ENCODE measurements around the gene ERF.

Gene ERF

DNA sequence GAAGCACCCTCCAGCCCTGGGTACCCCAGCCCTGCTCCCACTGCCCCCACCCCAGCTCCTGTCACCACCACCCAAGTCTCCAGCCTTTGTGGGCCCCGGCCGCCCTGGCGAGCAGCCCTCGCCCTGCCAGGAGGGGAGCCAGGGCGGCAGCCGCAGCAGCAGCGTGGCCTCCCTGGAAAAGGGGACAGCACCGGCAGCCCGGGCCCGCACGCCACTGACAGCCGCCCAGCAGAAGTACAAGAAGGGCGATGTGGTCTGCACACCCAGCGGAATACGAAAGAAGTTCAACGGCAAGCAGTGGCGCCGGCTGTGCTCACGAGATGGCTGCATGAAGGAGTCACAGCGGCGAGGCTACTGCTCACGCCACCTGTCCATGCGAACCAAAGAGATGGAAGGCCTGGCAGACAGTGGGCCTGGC, 18.1 kb upstream of the ERF start:
- TF ChIP-seq, protein P1, sequence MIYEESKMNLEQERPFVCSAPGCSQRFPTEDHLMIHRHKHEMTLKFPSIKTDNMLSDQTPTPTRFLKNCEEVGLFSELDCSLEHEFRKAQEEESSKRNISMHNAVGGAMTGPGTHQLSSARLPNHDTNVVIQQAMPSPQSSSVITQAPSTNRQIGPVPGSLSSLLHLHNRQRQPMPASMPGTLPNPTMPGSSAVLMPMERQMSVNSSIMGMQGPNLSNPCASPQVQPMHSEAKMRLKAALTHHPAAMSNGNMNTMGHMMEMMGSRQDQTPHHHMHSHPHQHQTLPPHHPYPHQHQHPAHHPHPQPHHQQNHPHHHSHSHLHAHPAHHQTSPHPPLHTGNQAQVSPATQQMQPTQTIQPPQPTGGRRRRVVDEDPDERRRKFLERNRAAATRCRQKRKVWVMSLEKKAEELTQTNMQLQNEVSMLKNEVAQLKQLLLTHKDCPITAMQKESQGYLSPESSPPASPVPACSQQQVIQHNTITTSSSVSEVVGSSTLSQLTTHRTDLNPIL (CRISPR knock-in tag; IDR thresholded peaks at IDR 0.05; ENCODE audit: low read depth) = no peak
- no peak for TF ChIP-seq ZC3H10 (CRISPR knock-in tag; IDR thresholded peaks at IDR 0.05)
- TF ChIP-seq SNAI2 (CRISPR knock-in tag; IDR thresholded peaks at IDR 0.05) = no peak
- TF ChIP-seq, protein P2, sequence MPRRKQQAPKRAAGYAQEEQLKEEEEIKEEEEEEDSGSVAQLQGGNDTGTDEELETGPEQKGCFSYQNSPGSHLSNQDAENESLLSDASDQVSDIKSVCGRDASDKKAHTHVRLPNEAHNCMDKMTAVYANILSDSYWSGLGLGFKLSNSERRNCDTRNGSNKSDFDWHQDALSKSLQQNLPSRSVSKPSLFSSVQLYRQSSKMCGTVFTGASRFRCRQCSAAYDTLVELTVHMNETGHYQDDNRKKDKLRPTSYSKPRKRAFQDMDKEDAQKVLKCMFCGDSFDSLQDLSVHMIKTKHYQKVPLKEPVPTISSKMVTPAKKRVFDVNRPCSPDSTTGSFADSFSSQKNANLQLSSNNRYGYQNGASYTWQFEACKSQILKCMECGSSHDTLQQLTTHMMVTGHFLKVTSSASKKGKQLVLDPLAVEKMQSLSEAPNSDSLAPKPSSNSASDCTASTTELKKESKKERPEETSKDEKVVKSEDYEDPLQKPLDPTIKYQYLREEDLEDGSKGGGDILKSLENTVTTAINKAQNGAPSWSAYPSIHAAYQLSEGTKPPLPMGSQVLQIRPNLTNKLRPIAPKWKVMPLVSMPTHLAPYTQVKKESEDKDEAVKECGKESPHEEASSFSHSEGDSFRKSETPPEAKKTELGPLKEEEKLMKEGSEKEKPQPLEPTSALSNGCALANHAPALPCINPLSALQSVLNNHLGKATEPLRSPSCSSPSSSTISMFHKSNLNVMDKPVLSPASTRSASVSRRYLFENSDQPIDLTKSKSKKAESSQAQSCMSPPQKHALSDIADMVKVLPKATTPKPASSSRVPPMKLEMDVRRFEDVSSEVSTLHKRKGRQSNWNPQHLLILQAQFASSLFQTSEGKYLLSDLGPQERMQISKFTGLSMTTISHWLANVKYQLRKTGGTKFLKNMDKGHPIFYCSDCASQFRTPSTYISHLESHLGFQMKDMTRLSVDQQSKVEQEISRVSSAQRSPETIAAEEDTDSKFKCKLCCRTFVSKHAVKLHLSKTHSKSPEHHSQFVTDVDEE (CRISPR knock-in tag; IDR thresholded peaks at IDR 0.05) = no peak
- TF ChIP-seq, protein P3, sequence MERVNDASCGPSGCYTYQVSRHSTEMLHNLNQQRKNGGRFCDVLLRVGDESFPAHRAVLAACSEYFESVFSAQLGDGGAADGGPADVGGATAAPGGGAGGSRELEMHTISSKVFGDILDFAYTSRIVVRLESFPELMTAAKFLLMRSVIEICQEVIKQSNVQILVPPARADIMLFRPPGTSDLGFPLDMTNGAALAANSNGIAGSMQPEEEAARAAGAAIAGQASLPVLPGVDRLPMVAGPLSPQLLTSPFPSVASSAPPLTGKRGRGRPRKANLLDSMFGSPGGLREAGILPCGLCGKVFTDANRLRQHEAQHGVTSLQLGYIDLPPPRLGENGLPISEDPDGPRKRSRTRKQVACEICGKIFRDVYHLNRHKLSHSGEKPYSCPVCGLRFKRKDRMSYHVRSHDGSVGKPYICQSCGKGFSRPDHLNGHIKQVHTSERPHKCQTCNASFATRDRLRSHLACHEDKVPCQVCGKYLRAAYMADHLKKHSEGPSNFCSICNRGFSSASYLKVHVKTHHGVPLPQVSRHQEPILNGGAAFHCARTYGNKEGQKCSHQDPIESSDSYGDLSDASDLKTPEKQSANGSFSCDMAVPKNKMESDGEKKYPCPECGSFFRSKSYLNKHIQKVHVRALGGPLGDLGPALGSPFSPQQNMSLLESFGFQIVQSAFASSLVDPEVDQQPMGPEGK (CRISPR knock-in tag; IDR thresholded peaks at IDR 0.05; ENCODE audit: borderline replicate concordance) = no peak
- no peak for TF ChIP-seq ARNTL (CRISPR knock-in tag; IDR thresholded peaks at IDR 0.05; ENCODE audit: borderline replicate concordance, low read depth)
- no peak for TF ChIP-seq ZFP3 (CRISPR knock-in tag; IDR thresholded peaks at IDR 0.05)
- no peak for TF ChIP-seq OSR1 (CRISPR knock-in tag; IDR thresholded peaks at IDR 0.05)
- no peak for TF ChIP-seq ZNF70 (CRISPR knock-in tag; IDR thresholded peaks at IDR 0.05)
- TF ChIP-seq BACH2 (CRISPR knock-in tag; IDR thresholded peaks at IDR 0.05; ENCODE audit: borderline replicate concordance) = no peak
- TF ChIP-seq ZNF8 (CRISPR knock-in tag; IDR thresholded peaks at IDR 0.05) = no peak
- TF ChIP-seq ZNF565 (CRISPR knock-in tag; conservative IDR thresholded peaks at IDR 0.05; ENCODE audit: low read depth) = no peak
- ATAC-seq = no peak

DNA sequence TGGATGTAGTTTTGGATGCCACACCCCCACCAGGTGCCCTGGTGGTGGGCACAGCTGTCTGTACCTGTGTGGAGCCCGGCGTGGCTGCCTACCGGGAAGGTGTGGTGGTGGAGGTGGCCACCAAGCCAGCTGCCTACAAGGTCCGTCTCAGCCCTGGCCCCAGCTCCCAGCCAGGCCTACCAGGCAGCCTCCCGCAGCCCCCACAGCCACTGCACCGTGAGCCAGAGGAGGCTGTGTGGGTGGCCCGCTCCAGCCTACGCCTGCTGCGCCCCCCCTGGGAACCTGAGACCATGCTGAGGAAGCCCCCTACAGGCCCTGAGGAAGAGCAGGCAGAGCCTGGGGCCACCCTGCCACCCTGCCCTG, 17.6 kb upstream of the ERF start:
- ATAC-seq = no peak
- no peak for TF ChIP-seq GLIS3 (CRISPR knock-in tag; IDR thresholded peaks at IDR 0.05)
- TF ChIP-seq PPARA (CRISPR knock-in tag; IDR thresholded peaks at IDR 0.05; ENCODE audit: borderline replicate concordance) = no peak
- no peak for TF ChIP-seq ZFP30 (CRISPR knock-in tag; IDR thresholded peaks at IDR 0.05)
- no peak for TF ChIP-seq ZFP3 (CRISPR knock-in tag; IDR thresholded peaks at IDR 0.05)
- TF ChIP-seq ZNF70 (CRISPR knock-in tag; IDR thresholded peaks at IDR 0.05) = no peak
- TF ChIP-seq, protein P4, sequence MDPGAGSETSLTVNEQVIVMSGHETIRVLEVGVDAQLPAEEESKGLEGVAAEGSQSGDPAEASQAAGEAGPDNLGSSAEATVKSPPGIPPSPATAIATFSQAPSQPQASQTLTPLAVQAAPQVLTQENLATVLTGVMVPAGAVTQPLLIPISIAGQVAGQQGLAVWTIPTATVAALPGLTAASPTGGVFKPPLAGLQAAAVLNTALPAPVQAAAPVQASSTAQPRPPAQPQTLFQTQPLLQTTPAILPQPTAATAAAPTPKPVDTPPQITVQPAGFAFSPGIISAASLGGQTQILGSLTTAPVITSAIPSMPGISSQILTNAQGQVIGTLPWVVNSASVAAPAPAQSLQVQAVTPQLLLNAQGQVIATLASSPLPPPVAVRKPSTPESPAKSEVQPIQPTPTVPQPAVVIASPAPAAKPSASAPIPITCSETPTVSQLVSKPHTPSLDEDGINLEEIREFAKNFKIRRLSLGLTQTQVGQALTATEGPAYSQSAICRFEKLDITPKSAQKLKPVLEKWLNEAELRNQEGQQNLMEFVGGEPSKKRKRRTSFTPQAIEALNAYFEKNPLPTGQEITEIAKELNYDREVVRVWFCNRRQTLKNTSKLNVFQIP (CRISPR knock-in tag; IDR thresholded peaks at IDR 0.05; ENCODE audit: borderline replicate concordance, low read depth) = no peak
- TF ChIP-seq ISL1 (CRISPR knock-in tag; IDR thresholded peaks at IDR 0.05) = no peak
- no peak for TF ChIP-seq ESRRG (CRISPR knock-in tag; IDR thresholded peaks at IDR 0.05)
- TF ChIP-seq BACH2 (CRISPR knock-in tag; IDR thresholded peaks at IDR 0.05; ENCODE audit: borderline replicate concordance) = no peak
- TF ChIP-seq ARNTL (CRISPR knock-in tag; IDR thresholded peaks at IDR 0.05; ENCODE audit: borderline replicate concordance, low read depth) = no peak
- no peak for TF ChIP-seq OSR1 (CRISPR knock-in tag; IDR thresholded peaks at IDR 0.05)
- TF ChIP-seq CSDC2 (CRISPR knock-in tag; IDR thresholded peaks at IDR 0.05) = no peak
- TF ChIP-seq, protein P1 (CRISPR knock-in tag; IDR thresholded peaks at IDR 0.05; ENCODE audit: low read depth) = no peak

DNA sequence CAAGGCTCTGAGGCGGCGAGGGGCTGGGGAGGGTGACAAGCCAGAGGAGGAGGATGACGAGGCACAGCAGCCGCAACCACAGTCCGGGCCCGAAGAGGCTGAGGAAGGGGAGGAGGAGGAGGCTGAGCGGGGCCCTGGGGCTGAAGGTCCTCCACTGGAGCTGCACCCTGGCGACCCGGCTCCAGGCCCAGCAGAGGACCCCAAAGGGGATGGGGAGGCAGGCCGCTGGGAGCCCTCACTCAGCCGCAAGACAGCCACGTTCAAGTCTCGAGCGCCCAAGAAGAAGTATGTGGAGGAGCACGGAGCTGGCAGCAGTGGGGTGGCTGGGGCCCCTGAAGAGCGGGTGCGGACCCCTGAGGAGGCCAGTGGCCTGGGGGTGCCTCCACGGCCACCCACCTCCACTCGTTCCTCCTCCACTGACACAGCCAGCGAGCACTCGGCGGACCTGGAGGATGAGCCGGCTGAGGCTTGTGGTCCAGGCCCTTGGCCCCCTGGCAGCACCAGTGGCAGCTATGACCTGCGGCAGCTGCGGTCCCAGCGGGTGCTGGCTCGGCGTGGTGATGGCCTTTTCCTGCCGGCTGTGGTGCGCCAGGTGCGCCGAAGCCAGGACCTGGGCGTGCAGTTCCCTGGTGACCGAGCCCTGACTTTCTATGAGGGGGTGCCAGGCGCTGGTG, 17.1 kb upstream of the ERF start:
- ATAC-seq = no peak
- TF ChIP-seq ISL1 (CRISPR knock-in tag; IDR thresholded peaks at IDR 0.05) (no peak), ZNF8 (CRISPR knock-in tag; IDR thresholded peaks at IDR 0.05) (no peak), ZFP30 (CRISPR knock-in tag; IDR thresholded peaks at IDR 0.05) (no peak), ZC3H10 (CRISPR knock-in tag; IDR thresholded peaks at IDR 0.05) (no peak), ZFP3 (CRISPR knock-in tag; IDR thresholded peaks at IDR 0.05) (no peak), PPARA (CRISPR knock-in tag; IDR thresholded peaks at IDR 0.05; ENCODE audit: borderline replicate concordance) (no peak)
- TF ChIP-seq, protein P5, sequence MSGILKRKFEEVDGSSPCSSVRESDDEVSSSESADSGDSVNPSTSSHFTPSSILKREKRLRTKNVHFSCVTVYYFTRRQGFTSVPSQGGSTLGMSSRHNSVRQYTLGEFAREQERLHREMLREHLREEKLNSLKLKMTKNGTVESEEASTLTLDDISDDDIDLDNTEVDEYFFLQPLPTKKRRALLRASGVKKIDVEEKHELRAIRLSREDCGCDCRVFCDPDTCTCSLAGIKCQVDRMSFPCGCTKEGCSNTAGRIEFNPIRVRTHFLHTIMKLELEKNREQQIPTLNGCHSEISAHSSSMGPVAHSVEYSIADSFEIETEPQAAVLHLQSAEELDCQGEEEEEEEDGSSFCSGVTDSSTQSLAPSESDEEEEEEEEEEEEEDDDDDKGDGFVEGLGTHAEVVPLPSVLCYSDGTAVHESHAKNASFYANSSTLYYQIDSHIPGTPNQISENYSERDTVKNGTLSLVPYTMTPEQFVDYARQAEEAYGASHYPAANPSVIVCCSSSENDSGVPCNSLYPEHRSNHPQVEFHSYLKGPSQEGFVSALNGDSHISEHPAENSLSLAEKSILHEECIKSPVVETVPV (CRISPR knock-in tag; IDR thresholded peaks at IDR 0.05) = no peak
- TF ChIP-seq, protein P4 (CRISPR knock-in tag; IDR thresholded peaks at IDR 0.05; ENCODE audit: borderline replicate concordance, low read depth) = no peak
- TF ChIP-seq, protein P3 (CRISPR knock-in tag; IDR thresholded peaks at IDR 0.05; ENCODE audit: borderline replicate concordance) = no peak

All from SK-N-SH treated with all-trans-retinoic acid at 6 μM for 48 hours (cell line).